T follicular helper cell (primary cell): ENCODE measurements around the gene DGKQ.
"Not testable (repeated sequence)": the region's sequence is repeated elsewhere in the genome, so short reads cannot be mapped to it uniquely, and the experiment has no call there.

Experiments used
- DNase-seq: peaks from one replicate; pipeline ENCODE4 v3.0.0-alpha.2; 2020; ENCODE audit warnings: low read depth

Gene DGKQ

DNA sequence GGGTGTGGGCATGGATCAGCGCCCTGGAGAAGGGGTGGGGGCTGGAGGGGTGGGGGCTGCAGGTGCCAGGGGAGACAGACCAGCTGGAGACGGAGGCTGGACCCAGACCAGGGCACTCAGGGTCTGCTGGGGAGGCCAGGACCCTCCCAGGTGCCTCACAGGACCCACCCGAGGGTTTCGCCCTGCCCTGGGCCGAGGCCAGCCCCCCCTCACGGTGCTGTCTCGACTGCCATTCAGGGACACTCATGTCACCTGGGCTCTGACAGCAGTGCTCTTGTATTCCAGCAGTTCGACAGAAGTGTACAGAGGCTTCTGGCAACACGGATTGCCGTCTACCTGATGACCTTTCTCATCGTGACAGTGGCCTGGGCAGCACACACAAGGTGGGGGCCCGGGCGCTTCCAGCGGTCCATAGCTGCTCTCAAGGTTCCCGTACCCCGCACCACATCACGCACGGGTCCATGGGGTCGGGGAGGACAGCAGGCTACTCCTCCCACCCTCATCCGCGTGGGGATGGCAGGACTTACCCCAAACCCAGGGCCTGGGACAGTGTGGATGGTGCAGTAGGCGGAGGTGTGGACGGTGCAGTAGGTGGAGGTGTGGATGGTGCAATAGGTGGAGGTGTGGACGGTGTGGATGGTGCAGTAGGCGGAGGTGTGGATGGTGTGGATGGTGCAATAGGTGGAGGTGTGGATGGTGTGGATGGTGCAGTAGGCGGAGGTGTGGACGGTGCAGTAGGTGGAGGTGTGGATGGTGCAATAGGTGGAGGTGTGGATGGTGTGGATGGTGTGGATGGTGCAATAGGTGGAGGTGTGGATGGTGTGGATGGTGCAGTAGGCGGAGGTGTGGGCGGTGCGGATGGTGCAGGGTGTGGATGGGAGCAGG lies 23.0 kb downstream of the DGKQ start:
- no peak for DNase-seq

DNA sequence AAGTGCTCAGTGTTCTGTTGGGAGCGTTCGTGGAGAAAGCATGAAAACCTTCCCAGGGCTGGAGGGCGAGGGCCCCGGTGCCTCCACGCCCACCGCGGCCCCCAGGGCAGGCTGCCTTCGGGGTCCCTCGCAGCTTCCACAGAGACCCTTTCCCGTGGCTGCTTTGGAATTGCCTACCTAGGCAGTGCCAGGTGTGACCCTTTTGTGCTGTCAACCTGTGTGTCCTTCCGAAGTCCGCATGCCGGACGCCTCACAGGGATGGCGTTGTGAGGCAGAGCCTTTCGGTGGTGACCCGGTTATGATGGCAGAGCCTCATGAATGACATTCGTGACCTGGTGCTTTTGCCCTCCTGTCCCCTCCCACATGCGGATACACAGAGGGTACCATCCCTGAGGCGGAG lies 23.7 kb downstream of the DGKQ start:
- DNase-seq: no peak

DNA sequence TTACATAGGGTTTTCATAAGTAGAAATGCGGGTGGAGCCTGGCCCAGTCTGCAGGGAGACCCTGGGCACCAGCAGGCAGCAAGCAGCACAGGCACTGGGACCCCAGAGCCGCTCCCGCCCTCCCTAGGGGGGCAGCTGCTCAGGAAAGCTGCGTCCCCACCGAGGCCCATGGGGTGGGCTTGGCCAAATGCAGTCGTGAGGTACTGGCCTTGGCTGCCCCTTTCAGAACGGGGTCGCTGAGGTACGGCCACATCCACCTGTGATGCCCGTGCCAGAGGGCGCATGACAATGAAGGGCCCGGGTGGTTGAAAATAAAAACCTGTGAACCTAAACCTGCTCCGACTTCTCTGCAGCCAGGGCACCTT lies 24.5 kb downstream of the DGKQ start:
- no peak for DNase-seq

DNA sequence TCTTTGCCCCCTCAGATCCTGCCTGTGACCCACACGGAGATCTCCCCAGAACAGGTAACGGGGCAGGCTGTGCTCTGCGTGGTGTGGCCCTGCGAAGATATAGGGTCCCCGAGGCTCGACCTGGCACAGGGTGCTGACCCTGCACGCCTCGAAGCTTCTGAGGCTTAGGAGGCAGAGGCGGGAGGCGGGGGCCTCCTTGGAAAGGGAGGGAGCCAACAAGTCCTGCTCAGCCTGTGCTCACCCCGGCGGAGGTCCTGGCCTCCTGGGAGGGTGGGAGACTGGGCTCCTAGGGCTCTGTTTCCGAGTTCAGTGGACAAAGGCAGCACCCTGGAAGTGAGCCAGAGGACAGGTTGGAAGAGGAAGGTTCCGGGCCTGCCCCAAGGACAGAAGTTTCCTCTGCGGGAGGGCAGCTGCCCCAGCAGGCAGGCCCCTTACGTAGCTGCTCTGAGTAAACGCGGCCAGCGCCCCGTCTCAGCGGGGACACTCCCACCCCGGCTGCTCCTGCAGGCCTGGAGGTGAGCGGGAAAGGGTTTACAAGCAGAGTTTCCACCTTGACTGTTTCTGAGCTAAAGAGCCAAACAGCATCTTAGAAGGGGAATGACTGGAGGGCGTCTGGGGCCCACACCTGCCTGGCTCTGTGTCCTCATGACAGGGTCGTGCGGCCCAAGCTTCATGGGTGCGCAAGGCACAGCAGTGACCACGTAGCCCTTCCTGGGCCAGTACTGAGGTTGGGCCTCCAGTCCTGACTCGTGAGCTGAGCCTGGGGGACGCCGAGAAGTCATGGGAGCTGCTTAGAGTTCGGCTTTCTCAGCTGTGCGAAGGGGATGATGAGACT lies 25.1 kb downstream of the DGKQ start:
- no peak for DNase-seq

DNA sequence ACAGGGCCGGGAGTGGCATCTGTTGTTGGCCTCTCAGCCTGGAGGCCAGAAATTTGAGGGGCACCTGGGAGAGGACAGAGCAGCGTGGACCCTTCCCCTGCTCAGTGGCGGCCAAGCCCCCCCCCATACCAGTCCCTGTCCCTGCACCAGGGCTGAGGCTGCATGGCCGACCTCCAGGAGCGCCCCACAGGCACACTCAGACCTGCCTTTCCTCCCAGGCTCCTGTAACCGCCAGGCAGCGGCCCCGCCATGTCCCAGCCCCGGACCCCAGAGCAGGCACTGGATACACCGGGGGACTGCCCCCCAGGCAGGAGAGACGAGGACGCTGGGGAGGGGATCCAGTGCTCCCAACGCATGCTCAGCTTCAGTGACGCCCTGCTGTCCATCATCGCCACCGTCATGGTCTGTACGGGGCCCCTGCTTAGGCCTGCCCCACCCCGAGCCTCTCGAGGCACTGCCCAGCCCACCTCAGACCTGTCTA lies 25.8 kb downstream of the DGKQ start:
- no peak for DNase-seq

DNA sequence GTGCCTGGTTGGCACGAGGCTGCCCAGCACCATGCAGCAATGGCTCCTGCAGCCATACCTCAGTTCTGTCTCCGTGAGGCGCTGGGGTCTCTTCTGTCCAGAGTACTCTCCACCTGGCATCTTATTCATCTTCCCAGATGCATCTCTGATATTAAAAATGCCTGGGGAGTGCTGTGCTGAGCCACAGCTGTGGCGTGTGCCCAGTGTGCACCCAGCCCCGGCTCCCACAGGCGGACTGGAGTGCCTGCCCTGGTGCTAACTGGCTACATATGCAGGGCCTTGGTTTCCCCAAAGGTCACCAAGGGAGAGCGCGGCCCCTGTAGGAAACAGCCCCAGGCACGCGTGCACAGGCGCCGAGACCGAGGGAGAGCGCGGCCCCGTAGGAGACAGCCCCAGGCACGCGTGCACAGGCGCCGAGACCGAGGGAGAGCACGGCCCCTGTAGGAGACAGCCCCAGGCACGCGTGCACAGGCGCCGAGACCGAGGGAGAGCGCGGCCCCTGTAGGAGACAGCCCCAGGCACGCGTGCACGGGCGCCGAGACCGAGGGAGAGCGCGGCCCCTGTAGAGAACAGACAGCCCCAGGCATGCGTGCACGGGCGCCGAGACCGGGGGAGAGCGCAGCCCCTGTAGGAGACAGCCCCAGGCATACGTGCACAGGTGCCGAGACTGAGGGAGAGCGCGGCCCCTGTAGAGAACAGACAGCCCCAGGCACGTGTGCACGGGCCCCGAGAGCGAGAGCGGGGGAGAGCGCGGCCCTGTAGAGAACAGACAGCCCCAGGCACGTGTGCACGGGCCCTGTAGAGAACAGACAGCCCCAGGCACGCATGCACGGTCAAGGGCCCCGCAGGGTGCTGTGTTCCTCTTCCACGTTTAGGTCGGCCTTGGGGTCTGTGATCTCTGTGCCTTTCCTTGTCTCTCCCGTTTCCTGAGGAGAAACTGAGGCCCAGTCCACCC lies 26.6 kb downstream of the DGKQ start:
- DNase-seq: no peak

DNA sequence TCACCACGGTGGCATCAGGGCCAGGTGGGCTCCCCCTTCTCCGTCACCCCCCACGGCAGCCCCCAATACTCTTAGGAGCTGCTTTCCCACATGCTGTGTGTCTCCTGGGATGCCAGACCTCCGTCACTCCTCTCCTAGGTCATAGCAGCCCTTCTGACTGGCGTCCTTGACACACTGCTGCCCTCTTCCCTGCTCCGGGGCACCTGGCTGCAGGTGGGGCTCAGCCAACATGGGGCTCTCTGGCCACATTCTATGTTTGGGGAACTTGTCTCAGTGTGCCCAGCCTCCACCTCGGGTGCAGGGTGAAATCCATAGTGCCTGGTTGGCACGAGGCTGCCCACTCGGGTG lies 27.3 kb downstream of the DGKQ start:
- no peak for DNase-seq

DNA sequence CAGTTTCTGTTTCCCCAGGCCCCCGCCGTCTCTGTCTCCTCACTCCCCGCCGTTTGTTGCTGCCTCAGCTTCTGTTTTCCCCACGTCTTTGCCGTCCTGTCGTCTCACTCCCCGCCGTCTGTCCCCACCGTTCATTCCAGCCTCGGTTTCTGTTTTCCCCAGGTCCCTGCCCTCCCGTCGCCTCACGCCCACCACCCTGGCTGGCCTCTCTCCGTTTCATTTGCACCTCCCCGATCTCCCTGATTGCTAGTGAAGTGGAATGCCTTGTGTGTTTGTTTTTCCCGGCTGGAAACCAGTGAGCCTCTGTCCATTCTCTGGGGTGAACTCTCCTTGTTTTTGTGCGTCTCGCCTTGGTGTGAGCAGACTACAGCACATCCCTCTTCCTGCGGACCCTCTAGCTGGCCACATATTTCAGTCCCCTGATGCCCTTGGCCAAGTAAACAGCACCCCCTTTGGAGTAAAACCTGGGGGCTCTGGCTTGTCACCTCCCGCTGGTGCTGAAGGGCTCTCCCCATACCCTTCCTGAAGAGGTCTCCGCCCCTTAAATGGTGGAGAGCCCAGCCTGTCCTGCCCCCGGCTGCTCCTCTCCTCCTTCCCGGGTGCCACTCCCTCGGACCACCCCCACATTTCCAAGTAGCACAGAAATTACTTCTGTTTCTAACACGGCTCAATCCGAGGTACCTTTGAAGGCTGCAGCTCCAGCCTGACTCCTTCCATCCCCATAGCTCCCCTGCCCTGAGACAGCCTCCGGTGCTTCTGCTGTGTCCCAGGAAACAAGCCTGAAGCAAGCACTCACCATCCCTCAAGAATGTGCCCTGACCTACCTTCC lies 27.9 kb downstream of the DGKQ start:
- DNase-seq: no peak

DNA sequence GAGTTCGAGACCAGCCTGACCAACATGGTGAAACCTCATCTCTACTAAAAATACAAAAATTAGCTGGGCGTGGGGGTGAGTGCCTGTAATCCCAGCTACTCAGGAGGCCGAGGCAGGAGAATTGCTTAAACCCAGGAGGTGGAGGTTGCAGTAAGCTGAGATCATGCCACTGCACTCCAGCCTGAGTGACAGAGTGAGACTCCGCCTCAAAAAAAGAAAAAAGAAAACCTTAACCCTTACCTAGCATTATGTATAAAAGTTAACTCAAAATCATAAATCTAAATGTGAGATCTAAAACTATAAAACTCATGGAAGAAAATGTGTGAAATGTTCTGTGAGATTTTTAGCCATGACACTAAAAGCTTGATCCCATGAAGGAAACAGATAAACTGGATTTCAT lies 33.9 kb downstream of the DGKQ start:
- not testable (repeated sequence) for DNase-seq

DNA sequence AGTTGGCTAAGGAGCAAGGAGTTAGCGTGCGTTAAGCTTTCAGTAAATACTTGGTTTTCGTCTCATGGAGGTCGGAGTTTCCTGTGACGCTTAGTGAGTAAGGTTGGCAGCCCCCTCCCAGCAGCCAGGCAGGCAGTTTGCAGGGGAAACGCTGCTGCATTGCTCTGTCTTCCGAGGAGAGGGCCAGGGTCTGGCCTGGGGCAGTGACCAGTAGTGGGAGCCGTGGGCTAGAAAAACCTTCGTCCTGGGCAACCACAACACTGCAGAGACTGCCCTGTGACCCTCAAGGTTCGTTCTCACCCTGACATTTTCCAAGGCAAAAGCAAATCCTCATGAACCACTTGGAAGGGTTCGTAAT lies 40.7 kb downstream of the DGKQ start:
- no peak for DNase-seq

DNA sequence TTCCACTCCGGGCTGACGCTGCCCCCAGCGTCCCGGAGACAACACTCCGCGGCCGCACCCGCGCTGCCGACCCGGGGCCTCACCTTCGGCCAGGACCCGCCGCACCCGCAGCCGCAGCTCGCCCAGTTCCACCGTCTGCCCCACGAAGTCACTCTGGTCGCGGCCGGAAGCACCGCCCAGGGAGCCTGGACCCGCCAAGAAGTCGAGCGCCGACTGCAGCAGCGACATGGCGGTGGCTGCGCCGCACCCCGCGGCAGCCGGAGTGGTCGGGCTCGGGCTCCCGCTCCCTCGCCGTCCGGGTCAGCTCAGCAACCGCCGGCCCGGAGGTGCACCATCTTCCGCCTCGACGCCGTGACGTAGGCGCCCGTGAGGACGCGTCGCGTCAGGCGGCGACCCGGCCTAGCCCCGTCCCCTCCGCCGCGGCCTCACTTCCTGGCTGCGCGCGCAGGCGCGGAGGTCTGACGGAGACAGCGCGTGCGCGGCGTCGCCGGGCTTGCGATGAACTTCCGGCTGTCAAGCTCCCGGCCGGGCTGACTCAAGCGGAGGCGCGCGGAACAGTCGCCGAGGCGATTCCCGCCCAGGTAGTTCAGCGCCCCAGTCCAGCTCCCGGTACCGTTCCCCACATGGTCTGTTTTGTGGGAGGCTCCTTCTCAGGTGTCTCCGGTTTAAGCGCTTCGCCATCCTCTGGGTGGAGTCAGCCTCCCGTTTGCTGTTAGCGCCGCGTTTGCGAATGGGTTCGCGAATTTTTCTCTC lies 41.2 kb downstream of the DGKQ start, which contains the start of the genes GAK and TMEM175:
GAK (minus strand) TSS at position 357 of the 753 bp plus-strand sequence; CDS start at position 228, 129 bp downstream.
TMEM175 (plus strand) TSS at position 501 of the 753 bp plus-strand sequence. CDS start 15,280 bp downstream, outside the sequence.
- peak; percentile 94 for DNase-seq

DNA sequence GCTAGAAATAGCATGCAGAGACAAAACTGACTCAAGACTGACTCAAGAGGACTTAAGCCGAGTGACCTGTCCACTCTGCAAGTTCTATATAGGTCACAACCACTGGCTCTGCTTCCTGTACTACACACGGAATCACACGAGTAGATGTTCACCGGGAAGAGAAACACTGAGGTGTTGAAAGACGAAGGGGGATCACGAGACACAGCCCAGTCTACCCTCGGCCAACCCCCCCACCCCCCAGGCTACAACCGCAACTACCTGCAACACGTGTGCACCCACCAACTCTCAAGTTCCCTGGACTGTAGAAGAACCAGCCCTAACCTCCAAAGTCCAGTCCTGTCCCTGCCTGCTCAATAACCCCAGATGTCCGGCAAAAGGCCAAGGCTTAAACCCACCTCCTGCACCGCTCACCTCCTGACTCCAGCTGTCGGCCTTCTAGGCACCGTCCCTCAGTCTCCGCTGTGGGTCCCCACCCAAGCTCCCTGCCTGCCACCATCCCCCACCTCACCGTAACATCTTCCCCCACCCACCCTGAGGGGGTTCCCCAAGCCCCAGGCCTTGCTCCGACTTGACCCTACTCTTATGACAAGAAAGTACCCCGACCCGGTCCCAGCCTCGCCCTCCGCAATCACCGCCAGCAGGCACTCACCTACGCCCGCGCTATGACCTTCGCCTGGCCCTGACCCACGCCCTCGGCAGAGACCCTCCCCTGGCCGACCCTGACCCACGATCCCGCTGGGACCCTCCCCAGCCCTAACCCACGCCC lies 42.0 kb downstream of the DGKQ start:
- DNase-seq: no peak

DNA sequence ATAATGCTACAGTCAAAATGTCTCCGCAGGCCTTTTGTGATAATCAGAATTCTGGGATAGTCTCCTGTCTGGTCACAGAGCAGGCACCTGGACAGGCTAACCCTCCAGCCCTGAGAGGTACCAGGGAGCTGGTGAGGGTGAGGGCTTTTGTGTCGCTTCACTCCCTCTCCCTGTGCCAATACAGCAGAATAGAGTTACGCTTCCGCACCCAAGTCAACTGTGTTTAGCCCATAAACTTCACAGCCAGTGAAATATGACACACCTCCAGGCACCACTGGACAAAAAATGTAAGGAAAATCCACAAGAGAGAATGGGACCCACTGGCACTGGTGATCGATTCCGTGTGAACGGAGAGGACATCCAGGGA lies 42.6 kb downstream of the DGKQ start:
- no peak for DNase-seq

DNA sequence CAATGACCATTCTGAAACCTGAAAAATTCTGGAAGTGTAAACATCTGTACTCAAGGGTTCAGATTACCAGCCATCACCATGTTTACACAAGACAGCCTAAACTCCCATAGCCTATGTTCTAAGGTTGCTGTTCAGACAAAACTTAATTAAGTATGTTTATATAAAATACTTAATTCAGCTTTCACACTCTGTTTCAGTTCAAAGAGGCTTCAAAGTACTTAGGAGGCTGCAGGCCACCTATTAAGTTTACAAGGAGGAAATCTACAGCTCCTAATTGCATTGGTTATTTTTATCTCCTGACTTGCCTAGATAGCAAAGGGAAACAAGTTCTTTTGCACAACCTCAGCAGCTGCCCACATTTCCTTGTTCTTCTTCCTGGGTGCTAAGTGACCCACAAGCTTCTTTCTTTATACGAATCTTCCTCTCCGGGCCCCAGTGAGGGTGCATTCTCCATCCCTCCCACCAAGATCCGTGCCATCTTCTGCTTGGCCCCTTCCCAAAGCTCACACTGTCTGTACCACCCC lies 43.3 kb downstream of the DGKQ start:
- DNase-seq: no peak

DNA sequence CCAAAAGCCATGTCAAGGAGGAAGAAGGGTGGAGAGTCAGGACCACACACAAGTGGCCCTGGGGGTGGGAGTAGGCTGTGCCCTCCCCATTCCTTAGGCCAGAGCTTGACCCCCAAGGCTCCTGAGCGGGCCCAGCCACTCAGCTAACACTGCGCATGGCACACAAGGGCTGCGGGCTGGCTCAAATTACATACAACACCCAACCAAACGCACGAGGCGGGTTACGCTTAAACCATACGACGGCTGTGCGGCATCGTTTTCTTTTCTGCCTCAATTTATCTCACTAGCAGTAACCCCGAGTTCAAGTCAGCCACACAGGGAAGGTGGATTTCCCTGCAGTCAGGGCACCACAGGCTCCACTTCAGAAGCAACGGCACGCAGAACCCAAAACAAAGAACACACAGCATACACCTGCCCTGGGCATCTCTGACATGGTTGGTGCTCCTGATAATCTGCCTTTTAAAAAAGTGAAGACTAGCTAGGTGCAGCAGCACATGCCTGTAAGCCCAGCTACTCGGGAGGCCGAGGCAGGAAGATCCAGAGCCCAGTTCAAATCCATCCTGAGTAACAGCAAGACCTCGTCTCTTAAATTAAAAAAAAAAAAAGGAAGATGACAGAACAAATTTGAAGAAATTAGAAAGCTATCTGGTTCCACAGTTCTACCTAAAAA lies 44.1 kb downstream of the DGKQ start:
- no peak for DNase-seq

DNA sequence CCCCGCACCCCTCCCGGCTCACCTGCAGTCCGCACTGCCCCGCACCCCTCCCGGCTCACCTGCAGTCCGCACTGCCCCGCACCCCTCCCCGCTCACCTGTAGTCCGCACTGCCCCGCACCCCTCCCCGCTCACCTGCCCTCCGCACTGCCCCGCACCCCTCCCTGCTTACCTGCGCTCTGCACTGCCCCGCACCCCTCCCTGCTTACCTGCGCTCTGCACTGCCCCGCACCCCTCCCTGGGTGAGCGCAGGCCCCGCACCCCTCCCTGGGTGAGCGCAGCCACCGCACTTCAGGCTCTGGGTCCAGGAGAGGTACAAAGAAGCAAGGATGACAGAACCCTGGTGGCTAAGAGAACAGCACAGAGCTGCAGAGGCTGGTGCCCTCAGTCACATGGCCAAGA lies 45.8 kb downstream of the DGKQ start:
- DNase-seq: not testable (repeated sequence)

DNA sequence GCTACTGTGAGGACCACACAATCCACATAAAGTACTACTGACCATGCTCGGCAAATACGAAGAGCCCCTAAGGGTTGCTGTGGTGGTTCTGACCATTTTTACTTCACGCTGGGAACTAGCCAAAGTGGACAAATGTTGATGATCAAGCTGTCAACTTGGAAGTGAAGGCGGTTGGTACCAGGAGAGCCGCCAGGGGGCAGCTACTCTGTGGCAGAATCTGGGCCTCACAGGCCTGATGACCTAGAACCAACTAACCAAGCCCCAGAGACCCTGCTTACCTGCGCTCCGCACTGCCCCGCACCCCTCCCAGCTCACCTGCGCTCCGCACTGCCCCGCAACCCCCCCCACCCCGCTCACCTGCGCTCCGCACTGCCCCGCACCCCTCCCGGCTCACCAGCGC lies 46.8 kb downstream of the DGKQ start:
- DNase-seq: no peak

DNA sequence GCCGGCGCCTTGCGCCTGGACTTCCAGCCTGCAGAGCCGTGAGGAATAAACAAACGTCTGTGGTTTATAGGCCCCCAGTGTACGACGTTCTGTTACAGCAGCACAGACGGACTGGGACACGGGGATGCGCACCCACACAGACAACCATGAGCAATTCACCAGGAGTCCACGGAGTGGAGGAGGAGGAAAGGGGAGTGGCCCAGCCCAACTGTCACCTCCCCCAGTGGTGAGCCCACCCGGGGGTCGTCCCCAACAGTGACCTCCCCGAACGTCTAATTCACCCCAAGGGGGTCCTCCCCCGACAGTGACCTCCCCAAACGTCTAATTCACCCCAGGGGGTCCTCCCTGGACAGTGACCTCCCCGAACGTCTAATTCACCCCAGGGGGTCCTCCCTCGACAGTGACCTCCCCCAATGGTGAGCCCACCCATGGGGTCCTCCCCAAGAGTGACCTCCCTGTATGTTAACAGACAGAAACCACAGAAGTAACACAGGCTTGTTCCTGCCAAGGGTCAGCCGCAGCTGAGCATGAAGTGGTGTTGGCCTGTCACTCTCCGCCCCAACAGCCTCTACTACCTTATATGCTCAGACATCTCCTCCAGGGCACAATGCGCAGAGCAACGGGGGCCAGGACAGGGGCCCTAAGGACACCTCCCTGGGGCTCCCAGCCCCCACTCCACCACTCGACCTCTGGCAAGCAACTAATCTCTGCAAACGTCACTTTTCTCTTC lies 47.4 kb downstream of the DGKQ start:
- DNase-seq: no peak
